A549 (cell line): ENCODE data around the gene GRID2IP. TPM values are rescaled to one million over a fixed set of nuclear protein-coding genes. Genes with fewer than 3 reads are reported as not detected.

ENCODE experiments used
- ATAC-seq, 2 experiments: fragments of 200-7000 bp in 1 of 2; fragments of >200 bp in 1 of 2; cut with Nextera tagmentation in 1 of 2; cut with Tn5 transposase in 1 of 2; 3 replicates each; pipeline versions ENCODE4 v1.8.0 to v1.9.1; 2018 to 2020; ENCODE audit warnings: mild to moderate bottlenecking in 1 of 2, moderate library complexity in 1 of 2
- CTCF ChIA-PET: fragments of 300-600 bp; sonication (Branson Sonifier 250); formaldehyde crosslinking; extraction: SDS; loops from one replicate; lab custom pipeline; 2021; ENCODE audit warnings: antibody characterized with exemption, inconsistent platforms; lab: Yijun Ruan, JAX
- POLR2A ChIA-PET: fragments of 350-600 bp; formaldehyde crosslinking; extraction: SDS; loops from one replicate; lab custom pipeline; 2021; ENCODE audit warnings: antibody characterized with exemption, inconsistent platforms; lab: Yijun Ruan, JAX
- DNase-seq, 2 experiments: peaks; one replicate each; pipeline versions ENCODE4 v3.0.0 to v3.0.0-alpha.2; 2011 to 2016; ENCODE audit warnings: low read depth in 1 of 2, low spot score in 1 of 2
- FAIRE-seq: peaks from 2 replicates; lab custom pipeline; 2011; peaks lifted over from hg19 to GRCh38; lab: Jason Lieb, UNC
- H3K27ac ChIP-seq, 2 experiments: fragments of >200 bp; sonication (Bioruptor Twin); formaldehyde crosslinking; 3 replicates each; pipeline ENCODE4 v1.5.1; 2016 to 2017
- H3K4me1 ChIP-seq: fragments of >200 bp; sonication (Bioruptor Twin); formaldehyde crosslinking; 3 replicates; pipeline ENCODE4 v1.6.1; 2016
- H3K4me2 ChIP-seq: fragments of >200 bp; sonication (Bioruptor Twin); formaldehyde crosslinking; 3 replicates; pipeline ENCODE4 v1.6.1; 2016
- H3K4me3 ChIP-seq: fragments of >200 bp; sonication (Bioruptor Twin); formaldehyde crosslinking; 3 replicates; pipeline ENCODE4 v1.5.1; 2016
- H3K9me3 ChIP-seq: fragments of >200 bp; sonication (Bioruptor Twin); formaldehyde crosslinking; 3 replicates; pipeline ENCODE4 v1.6.1; 2016
- CEBPB ChIP-seq, 2 experiments: fragments of >200 bp in 1 of 2; sonication (Bioruptor Twin) in 1 of 2; formaldehyde crosslinking in 1 of 2; IDR thresholded peaks; 2 replicates each; pipeline ENCODE4 v1.6.1; 2012 to 2016
- CHD4 ChIP-seq: fragments of 200-600 bp; sonication (generic); IDR thresholded peaks from 2 replicates; pipeline ENCODE4 v1.6.1; 2016; ENCODE audit warnings: antibody characterized with exemption, mild to moderate bottlenecking, borderline replicate concordance
- EHMT2 ChIP-seq: fragments of 200-600 bp; sonication (generic); IDR thresholded peaks from 2 replicates; pipeline ENCODE4 v1.6.1; 2016; ENCODE audit warnings: antibody characterized with exemption, low read depth, mild to moderate bottlenecking, moderate library complexity
- FOSL2 ChIP-seq, 2 experiments: fragments of 450-650 bp in 1 of 2; fragments of >200 bp in 1 of 2; sonication (Bioruptor Twin) in 1 of 2; formaldehyde crosslinking; IDR thresholded peaks; 2 replicates each; pipeline versions ENCODE4 v1.5.0 to v1.6.1; 2016 to 2020; ENCODE audit warnings: mild to moderate bottlenecking in 1 of 2, moderate library complexity in 1 of 2
- FOXS1 ChIP-seq: fragments of 250-450 bp; sonication (Bioruptor Pico); IDR thresholded peaks from 2 replicates; pipeline ENCODE4 v1.5.0; 2020; ENCODE audit warnings: mild to moderate bottlenecking, moderate library complexity
- HOXA7 ChIP-seq: fragments of 250-450 bp; sonication (Bioruptor Pico); IDR thresholded peaks from 2 replicates; pipeline ENCODE4 v1.5.0; 2020; ENCODE audit warnings: mild to moderate bottlenecking, moderate library complexity
- KDM5A ChIP-seq: fragments of 200-600 bp; sonication (generic); IDR thresholded peaks from 2 replicates; pipeline ENCODE4 v1.6.1; 2016; ENCODE audit warnings: antibody characterized with exemption, mild to moderate bottlenecking
- MAFK ChIP-seq: fragments of 450-650 bp; IDR thresholded peaks from 2 replicates; pipeline ENCODE4 v1.6.1; 2014; ENCODE audit not compliant: partially characterized antibody
- POLR2AphosphoS2 ChIP-seq: conservative IDR thresholded peaks from 2 replicates; pipeline ENCODE4 v1.6.1; 2012; ENCODE audit warnings: low read length, improper control_type of control experiment, inconsistent platforms
- RARB ChIP-seq: fragments of 250-450 bp; sonication (Bioruptor Pico); IDR thresholded peaks from 2 replicates; pipeline ENCODE4 v1.8.0; 2021; ENCODE audit warnings: mild to moderate bottlenecking, moderate library complexity
- TFCP2L1 ChIP-seq: fragments of 250-450 bp; sonication (Bioruptor Pico); IDR thresholded peaks from 2 replicates; pipeline ENCODE4 v1.5.0; 2021; ENCODE audit warnings: mild to moderate bottlenecking
- ZFP36 ChIP-seq: fragments of 450-650 bp; IDR thresholded peaks from 2 replicates; pipeline ENCODE4 v1.6.1; 2014; ENCODE audit warnings: borderline replicate concordance; ENCODE audit not compliant: partially characterized antibody
- ZSCAN20 ChIP-seq: fragments of 250-450 bp; sonication (Bioruptor Pico); IDR thresholded peaks from 2 replicates; pipeline ENCODE4 v1.8.0; 2022; ENCODE audit warnings: mild to moderate bottlenecking, moderate library complexity
- WGBS: methylation state at CpG from one replicate; pipeline ENCODE4 v1.1.6; 2017; ENCODE audit errors: missing lambda C conversion rate; 5-methylcytosine and 5-hydroxymethylcytosine counted together
- polyA plus RNA-seq, 4 experiments: library from polyadenylated mRNA; depleted of rRNA in 3 of 4; stranded (reverse); fragments of >200 nt; fragmentation: RNase III in 1 of 4; extraction: RNeasy Plus Mini Kit Qiagen cat#74134 plus additional on column Dnase treatment in 1 of 4; gene quantifications; 2 replicates in 3 of 4; 3 replicates in 1 of 4; pipeline ENCODE4 v1.2.3, GENCODE V29; 2011 to 2017
- TF ChIP-seq, protein P1 (sequence below): fragments of 250-450 bp; sonication (Bioruptor Pico); IDR thresholded peaks from 2 replicates; pipeline ENCODE4 v1.5.0; 2020; ENCODE audit warnings: low read depth, mild to moderate bottlenecking, moderate library complexity
- TF ChIP-seq, protein P2 (sequence below): IDR thresholded peaks from 2 replicates; pipeline ENCODE4 v1.6.1; 2012
- TF ChIP-seq, protein P3 (sequence below): fragments of 250-450 bp; sonication (Bioruptor Pico); IDR thresholded peaks from 2 replicates; pipeline ENCODE4 v1.5.0; 2021; ENCODE audit warnings: mild to moderate bottlenecking, moderate library complexity, borderline replicate concordance

The GRID2IP gene
- polyA plus RNA-seq, 2 of the 4 experiments (the other 2 are of a cell fraction): not detected

DNA sequence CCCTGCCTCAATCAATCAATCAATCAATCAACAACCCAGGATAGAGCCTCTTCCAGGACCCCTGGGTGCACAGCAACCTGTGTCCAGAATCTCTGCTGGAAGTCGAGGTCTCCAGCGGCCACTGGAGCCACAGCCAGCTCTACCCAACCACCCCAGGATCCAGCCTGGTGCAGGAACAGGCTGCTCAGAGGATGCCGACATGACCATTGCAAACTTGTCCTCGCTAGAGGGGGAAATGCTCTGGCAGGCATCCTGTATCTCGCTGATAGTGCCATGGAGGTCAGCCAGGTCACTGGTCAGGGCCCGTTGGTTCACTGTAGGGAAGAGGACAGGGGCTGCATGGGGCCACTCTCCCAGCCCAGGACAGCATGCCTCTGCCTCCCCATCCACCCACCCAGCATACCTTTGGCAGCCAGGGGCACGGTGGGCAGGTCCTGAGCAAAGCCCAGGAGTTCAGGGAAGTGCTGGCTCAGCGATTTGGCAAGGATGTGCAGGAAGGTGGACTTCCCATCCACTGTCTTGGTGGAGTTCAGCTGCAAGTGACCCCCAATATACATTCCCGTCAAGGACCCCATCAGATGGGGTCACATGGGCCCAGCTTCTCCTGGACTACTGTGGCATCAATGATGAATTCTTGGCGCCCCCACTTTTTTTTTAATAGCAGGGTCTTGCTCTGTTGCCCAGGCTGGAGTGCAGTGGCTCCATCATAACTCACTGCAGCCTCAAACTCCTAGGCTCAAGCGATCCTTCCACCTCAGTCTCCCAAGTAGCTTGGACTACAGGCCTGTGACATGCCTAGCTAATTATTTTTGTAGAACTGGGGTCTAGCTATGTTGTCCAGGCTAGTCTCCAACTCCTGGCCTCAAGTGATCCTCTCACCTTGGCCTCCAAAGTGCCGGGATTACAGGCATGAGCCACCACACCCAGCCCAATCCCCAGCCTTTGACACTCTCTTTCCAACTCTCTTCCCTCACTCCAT is 49.4 kb downstream of the GRID2IP start:
- ChIA-PET CTCF (interaction anchor here (0.6 to 1.4 kb wide), 2 partner anchors 28 to 203 kb away, joined by 3 read pairs; no protein-coding TSS in a partner anchor), POLR2A (no interaction called here)
- no peak overlapping the region for H3K4me3 ChIP-seq
- H3K4me1 ChIP-seq: no peaks in the 10 kb centered on the region
- WGBS: 70% methylated on average over 11 of the region's 12 CpGs
- H3K27ac ChIP-seq: no peak overlapping the region
- no peak for ATAC-seq
- H3K4me2 ChIP-seq: no peak overlapping the region
- DNase-seq: no peak
- no peak for TF ChIP-seq EHMT2
- TF ChIP-seq CHD4: no peak
- TF ChIP-seq, protein P1, sequence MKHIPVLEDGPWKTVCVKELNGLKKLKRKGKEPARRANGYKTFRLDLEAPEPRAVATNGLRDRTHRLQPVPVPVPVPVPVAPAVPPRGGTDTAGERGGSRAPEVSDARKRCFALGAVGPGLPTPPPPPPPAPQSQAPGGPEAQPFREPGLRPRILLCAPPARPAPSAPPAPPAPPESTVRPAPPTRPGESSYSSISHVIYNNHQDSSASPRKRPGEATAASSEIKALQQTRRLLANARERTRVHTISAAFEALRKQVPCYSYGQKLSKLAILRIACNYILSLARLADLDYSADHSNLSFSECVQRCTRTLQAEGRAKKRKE: no peak
- TF ChIP-seq HOXA7 (CRISPR knock-in tag): no peak
- TF ChIP-seq MAFK: peak; percentile 93
- no peaks in the 10 kb centered on the region for H3K9me3 ChIP-seq
- FAIRE-seq: no peak

DNA sequence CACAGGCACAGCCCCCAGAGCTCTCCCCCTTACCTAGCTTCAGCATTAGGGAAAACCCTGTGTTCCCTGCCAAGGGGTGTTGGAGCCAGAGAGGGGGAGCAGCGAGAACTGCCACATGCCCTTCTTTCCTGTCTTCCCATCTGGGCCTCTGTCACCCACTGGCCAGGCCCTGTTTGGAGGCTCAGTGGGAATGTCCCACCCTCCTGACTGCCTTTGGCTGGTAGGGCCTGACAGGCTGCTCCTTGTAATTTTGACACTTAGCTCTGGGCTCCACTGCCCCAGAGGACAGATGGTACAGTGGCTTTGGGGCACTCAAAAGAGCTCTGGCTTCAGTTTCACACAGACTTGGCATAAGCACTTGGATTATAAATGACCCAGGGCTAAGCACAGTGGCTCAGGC is 50.6 kb downstream of the GRID2IP start:
- no peak for TF ChIP-seq ZSCAN20 (CRISPR knock-in tag)
- ATAC-seq: no peak
- no peak overlapping the region for H3K27ac ChIP-seq
- H3K4me1 ChIP-seq: no peaks in the 10 kb centered on the region
- no peak for DNase-seq
- no peak overlapping the region for H3K4me3 ChIP-seq
- 80% methylated on average over 1 of the region's 1 CpG for WGBS
- no peak for FAIRE-seq
- H3K9me3 ChIP-seq: no peaks in the 10 kb centered on the region
- ChIA-PET POLR2A (no interaction called here), CTCF (interaction anchor here (0.9 kb wide), 1 partner anchor 59 kb away, joined by 3 read pairs; no protein-coding TSS in a partner anchor)
- H3K4me2 ChIP-seq: no peak overlapping the region

DNA sequence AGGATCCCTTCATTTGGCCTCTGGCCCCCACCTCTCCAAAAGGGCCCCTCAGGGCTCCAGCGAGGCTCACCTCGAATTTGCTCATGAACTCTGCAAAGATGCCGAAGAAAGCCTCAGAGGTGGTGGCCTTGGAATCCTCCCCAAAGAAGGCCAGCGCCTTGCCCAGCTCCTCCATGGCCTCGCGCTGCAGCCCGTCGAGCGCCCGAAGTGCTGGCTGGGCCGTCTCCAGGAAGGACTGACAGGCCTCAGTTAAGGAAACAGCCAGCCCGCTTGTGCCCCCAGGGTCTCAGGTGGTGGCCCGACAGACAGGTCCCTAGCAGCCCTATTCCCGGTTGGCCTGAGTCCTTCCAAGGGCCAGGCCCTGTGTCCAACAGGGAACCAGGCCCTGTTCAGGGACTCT is 53.3 kb downstream of the GRID2IP start:
- H3K4me3 ChIP-seq: no peak overlapping the region
- POLR2A ChIA-PET: no interaction called here
- H3K27ac ChIP-seq: no peak overlapping the region
- TF ChIP-seq, protein P2, sequence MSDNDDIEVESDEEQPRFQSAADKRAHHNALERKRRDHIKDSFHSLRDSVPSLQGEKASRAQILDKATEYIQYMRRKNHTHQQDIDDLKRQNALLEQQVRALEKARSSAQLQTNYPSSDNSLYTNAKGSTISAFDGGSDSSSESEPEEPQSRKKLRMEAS: no peak
- no peak for TF ChIP-seq CHD4
- no peak for TF ChIP-seq POLR2AphosphoS2
- no peak for FAIRE-seq
- WGBS: 100% methylated on average over 1 of the region's 14 CpGs
- H3K4me1 ChIP-seq: no peaks in the 10 kb centered on the region
- DNase-seq: no peak
- no peak for ATAC-seq
- no peaks in the 10 kb centered on the region for H3K9me3 ChIP-seq
- no peak overlapping the region for H3K4me2 ChIP-seq
- CTCF ChIA-PET: interaction anchor here (0.6 to 1.2 kb wide), 2 partner anchors 36 to 64 kb away, joined by 3 read pairs; no protein-coding TSS in a partner anchor

DNA sequence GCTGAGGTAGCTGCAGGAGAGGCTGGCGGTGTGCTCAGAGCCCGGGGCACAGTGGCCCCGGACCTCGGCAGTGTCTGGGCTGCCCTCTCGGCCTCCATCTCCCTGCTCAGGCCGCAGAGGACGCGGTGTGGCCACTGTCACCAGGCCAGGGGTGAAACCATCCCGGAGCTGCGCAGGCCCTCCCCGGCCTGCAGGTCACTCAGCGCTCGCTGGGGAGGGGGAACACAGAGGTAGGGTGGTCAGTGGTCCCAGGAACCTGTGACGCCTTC is 53.7 kb downstream of the GRID2IP start:
- FAIRE-seq: no peak

DNA sequence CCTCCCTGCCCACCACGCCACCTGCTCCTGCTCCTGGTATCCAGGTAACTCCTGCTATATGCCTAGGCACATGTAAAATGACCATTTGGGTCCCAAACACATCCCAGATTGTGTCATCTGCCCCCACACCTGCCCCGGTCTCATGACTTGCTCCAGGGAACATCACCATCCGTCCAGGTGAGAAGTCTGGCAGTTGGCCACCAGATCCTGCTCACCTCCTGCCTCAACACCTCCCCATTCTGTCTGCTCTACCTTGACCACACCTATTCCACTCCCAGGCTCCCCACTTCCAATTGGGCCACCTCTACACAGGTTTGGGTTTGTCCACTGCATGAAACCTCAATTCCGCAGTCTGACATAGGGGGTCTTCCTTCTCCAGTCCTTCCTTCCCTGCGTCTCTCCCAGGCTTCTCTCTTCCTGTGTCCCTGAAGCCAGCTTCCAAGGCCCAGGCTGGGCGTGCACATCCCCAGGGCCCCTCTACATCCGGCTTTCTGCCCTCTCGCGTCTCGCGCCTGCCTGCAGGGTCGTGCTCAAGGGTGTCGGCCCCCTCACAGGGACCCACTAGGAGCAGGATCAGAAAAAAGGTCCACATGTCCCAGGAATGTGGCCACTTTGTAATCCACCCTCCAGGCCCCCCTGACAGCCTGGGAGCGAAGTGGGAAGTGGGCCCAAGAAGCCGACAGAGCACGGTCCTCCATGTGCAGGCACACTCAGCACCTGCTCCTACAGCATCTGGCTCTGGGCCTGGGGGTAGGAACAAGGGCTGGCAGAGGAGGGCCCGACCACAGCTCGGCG is 54.2 kb downstream of the GRID2IP start:
- no peak for ATAC-seq
- no peak overlapping the region for H3K4me2 ChIP-seq
- H3K9me3 ChIP-seq: no peaks in the 10 kb centered on the region
- no peaks in the 10 kb centered on the region for H3K4me1 ChIP-seq
- WGBS: 72% methylated on average over 16 of the region's 19 CpGs
- ChIA-PET CTCF (interaction anchor here (0.6 kb wide), 1 partner anchor 284 kb away, joined by 3 read pairs; no protein-coding TSS in a partner anchor), POLR2A (no interaction called here)
- H3K4me3 ChIP-seq: no peak overlapping the region
- no peak for DNase-seq
- H3K27ac ChIP-seq: no peak overlapping the region
- no peak for FAIRE-seq
- no peak for TF ChIP-seq ZFP36
- no peak for TF ChIP-seq FOSL2 (IDR thresholded peaks at IDR 0.05)
- no peak for TF ChIP-seq FOSL2 (CRISPR knock-in tag; IDR thresholded peaks at IDR 0.05)
- TF ChIP-seq, protein P3, sequence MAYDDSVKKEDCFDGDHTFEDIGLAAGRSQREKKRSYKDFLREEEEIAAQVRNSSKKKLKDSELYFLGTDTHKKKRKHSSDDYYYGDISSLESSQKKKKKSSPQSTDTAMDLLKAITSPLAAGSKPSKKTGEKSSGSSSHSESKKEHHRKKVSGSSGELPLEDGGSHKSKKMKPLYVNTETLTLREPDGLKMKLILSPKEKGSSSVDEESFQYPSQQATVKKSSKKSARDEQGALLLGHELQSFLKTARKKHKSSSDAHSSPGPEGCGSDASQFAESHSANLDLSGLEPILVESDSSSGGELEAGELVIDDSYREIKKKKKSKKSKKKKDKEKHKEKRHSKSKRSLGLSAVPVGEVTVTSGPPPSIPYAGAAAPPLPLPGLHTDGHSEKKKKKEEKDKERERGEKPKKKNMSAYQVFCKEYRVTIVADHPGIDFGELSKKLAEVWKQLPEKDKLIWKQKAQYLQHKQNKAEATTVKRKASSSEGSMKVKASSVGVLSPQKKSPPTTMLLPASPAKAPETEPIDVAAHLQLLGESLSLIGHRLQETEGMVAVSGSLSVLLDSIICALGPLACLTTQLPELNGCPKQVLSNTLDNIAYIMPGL (CRISPR knock-in tag): no peak
- TF ChIP-seq FOXS1: no peak
- TF ChIP-seq TFCP2L1 (CRISPR knock-in tag): no peak
- no peak for TF ChIP-seq RARB (CRISPR knock-in tag)
- TF ChIP-seq KDM5A: no peak
- TF ChIP-seq CEBPB (IDR thresholded peaks at IDR 0.05): no peak

More for the DNA sequence above, 53.7 kb downstream of the GRID2IP start:
- DNase-seq (no peak), ATAC-seq (no peak)
- ChIA-PET POLR2A (no interaction called here), CTCF (no interaction called here)
- Histone ChIP-seq H3K4me1 (no peaks in the 10 kb centered on the region), H3K4me2 (no peak overlapping the region), H3K27ac (no peak overlapping the region), H3K9me3 (no peaks in the 10 kb centered on the region), H3K4me3 (no peak overlapping the region)
- WGBS: 88% methylated on average over 14 of the region's 14 CpGs
- TF ChIP-seq FOSL2 (IDR thresholded peaks at IDR 0.05): no peak
- no peak for TF ChIP-seq FOSL2 (CRISPR knock-in tag; IDR thresholded peaks at IDR 0.05)
